Epithelial cell of prostate (primary cell): Measurements from ENCODE around the gene ZBTB16.

Experiments
- DNase-seq: peaks from one replicate; pipeline ENCODE4 v3.0.0-alpha.2; 2011; ENCODE audit warnings: low read depth, low spot score
- H3K27ac ChIP-seq: fragments of 450-650 bp; 2 replicates; pipeline ENCODE4 v1.5.1; 2017; ENCODE audit warnings: mild to moderate bottlenecking

The ZBTB16 gene

GRCh38 chr11:114221037-114221436 is 161.5 kb downstream of the ZBTB16 start:
- no peak overlapping the region for H3K27ac ChIP-seq
- DNase-seq = no peak

DNA sequence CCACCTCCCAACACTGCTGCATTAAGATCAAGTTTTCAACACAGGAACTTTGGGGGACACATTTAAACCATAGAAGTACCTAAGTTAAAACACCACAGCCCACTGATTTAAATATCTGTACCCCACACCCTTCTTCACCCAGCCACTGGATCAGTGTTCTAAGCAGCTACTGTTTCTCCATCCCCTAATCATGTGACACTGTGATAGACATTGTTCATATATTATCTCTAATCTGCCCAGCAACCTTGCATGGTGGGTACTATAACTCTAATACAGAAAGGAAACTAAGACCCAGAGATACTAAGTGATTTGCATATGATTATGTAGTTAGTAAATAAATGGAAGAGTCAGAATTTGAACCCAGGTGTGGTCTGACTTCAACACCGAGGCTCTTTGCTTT is 166.2 kb downstream of the ZBTB16 start:
- no peak overlapping the region for H3K27ac ChIP-seq
- no peak for DNase-seq

- DNase-seq = no peak
Measured at GRCh38 chr11:114226356-114226755, 166.8 kb downstream of the ZBTB16 start.

DNA sequence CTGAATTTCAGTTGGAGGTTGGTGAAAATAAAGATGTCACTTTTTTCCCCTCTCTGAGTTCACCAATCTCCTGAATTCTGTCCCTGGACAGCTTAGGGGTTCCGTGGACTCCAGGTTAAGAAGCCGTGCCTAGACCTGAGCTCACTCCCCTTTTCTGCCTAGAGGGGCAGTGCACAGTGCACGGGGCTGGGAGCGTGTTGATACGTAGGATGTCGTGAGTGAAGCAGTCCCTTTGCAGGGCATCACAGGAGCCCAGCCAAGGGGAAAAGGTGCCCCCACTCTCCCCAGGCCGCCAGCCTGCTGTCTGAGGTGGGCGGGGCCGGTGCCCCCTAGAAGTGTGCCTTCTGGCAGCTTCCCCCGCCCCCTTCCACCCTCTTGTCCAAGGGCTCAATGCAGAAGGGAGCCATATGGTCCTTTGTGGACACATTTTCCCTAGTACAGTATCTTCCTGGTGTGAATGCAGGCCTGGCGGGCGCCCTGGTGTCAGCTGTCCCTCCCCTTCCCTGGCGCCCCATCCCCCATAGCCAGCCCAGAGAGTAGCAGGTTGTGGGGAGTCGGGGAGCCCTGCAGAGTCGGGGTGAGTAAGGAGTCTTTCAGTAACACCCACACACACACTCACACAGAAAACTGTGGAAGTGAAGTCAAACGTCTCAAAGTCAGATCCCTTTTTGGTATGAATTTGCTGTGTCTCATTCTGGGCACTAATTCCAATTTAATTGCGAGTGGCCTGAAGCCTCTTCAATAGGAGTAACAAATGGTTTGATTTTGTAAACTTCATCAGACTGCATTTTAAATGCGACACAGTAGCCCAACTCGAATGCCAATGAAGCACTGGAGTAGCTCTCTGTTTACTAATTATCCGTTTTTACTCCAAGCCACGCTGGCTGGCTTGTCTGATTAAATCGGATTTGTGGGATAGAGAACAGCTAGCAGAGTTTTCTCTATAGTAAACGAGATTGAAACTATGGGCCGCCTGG is 169.2 kb downstream of the ZBTB16 start:
- no peak overlapping the region for H3K27ac ChIP-seq
- DNase-seq = no peak

More at GRCh38 chr11:114226356-114226755, 166.8 kb downstream of the ZBTB16 start:
- no peak overlapping the region for H3K27ac ChIP-seq

- no peak for DNase-seq
- no peak overlapping the region for H3K27ac ChIP-seq
Measured at GRCh38 chr11:114230031-114230704, 170.7 kb downstream of the ZBTB16 start.

GRCh38 chr11:114232400-114233059 is 173.0 kb downstream of the ZBTB16 start:
- H3K27ac ChIP-seq = no peak overlapping the region
- DNase-seq = no peak

GRCh38 chr11:114233755-114234154 is 174.2 kb downstream of the ZBTB16 start:
- H3K27ac ChIP-seq = no peak overlapping the region
- no peak for DNase-seq

DNA sequence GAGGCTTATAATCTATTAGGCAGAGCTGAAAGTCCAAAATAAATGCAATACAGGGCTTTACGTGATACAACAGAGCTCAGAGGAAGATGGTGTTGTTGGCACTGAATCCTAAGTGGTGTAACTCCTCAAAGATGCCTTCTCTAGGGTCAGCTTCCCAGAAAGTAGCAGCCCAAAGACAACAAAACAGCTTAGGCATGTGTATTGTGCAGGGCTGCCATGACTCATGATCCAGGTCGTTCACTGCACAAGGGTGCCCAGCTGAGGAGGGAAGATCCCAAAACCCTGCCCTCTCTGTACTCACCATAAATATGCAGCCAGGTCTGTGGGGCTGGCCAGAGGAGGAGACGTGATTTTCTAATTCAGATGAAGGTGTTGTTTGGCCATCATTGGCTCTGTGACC is 177.3 kb downstream of the ZBTB16 start:
- DNase-seq = no peak
- no peak overlapping the region for H3K27ac ChIP-seq

DNA sequence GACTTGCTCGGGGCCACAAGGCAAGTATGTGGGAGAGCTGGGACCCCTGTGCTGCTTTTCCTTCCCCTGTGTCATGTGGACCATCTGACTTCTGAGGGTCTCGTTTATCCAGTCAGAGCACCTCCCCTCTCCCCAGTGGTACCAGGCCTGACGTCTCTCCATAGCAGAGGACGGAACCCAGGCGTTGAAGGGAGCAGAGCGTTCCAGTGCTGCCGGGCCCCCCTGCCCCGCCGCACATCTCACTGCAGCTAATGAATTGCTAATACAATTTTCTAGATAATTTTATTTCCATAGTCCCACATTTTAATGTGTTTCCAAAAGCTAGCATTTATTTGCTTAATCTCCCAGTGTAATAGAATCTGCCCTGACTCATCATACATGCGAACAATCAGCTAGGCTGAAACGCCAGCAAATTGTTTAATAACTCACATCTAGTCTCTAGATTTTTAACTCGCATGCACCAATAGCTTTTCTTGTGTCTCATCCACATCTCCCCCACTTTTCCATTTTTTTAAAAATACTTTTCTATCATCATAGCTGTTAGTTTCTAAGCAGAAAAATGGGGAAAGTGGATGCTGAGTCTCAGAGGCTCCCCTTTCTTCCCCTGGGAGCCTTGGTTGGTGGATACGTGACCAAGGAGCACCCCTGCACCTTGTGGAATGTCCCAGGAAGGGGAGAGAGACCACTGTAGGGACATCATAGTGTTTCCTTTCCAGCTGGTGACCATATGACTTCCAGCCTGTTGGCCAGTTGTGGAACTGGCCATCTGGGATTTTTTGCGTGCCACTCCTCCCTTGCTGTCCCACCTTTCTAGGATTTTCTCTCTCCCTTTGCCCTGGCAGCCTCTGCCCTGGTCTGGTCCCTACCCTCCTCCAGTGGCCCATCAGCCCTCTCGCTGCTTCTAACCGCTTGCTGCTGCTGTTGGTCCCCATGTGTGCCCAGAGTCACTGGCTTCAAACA is 178.1 kb downstream of the ZBTB16 start:
- DNase-seq = no peak
- no peak overlapping the region for H3K27ac ChIP-seq

- H3K27ac ChIP-seq = no peak overlapping the region
- DNase-seq = no peak
Measured at GRCh38 chr11:114239753-114240161, 180.2 kb downstream of the ZBTB16 start.

GRCh38 chr11:114242032-114242431 is 182.5 kb downstream of the ZBTB16 start:
- no peak for DNase-seq
- H3K27ac ChIP-seq = no peak overlapping the region

GRCh38 chr11:114243461-114244372 is 184.2 kb downstream of the ZBTB16 start:
- DNase-seq = no peak
- no peak overlapping the region for H3K27ac ChIP-seq

- DNase-seq = no peak
- no peak overlapping the region for H3K27ac ChIP-seq
Measured at GRCh38 chr11:114244726-114245394, 185.3 kb downstream of the ZBTB16 start.

- H3K27ac ChIP-seq = no peak overlapping the region
- DNase-seq = no peak
Measured at GRCh38 chr11:114246321-114247069, 187.0 kb downstream of the ZBTB16 start.

DNA sequence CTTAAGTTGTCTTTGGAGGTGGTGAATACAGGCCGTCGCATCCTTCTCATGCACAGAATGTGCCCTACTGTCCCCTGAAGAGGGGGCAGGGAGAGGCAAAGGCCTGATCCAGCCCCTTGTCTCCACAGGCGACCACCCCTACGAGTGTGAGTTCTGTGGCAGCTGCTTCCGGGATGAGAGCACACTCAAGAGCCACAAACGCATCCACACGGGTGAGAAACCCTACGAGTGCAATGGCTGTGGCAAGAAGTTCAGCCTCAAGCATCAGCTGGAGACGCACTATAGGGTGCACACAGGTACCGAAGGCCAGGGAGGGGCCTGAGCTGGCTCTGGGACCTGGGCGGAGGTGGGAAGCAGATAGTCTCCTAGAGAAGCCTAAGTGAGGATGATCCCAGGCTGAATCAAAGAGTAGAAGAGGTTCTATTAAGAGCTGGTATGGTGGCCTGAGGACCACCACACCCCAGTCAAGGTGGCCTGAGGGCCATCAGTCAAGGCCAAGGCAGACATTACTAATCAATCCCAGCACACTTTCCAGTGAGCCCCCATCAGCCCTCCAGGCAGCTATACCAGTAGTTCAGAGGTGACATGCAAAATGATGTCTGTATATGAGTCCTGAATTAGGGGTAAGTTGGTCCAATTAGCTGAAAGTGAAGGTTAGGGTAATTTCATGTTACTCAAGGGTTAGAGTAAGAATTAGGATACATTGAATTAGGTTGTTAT is 187.7 kb downstream of the ZBTB16 start:
- DNase-seq = no peak
- no peak overlapping the region for H3K27ac ChIP-seq

- DNase-seq = no peak
- H3K27ac ChIP-seq = no peak overlapping the region
Measured at GRCh38 chr11:114250180-114250579, 190.7 kb downstream of the ZBTB16 start.
